SK-N-SH (cell line): ENCODE data around the gene MAPK1. TPM values are rescaled to one million over a fixed set of nuclear protein-coding genes. Genes with fewer than 3 reads are reported as not detected.

Source experiments
- CTCF ChIA-PET: fragments of 300-600, 350-600 bp; formaldehyde crosslinking; extraction: SDS; loops from one replicate; lab custom pipeline; 2021; lab: Yijun Ruan, JAX
- POLR2A ChIA-PET: fragments of 350-600 bp; sonication (Branson Sonifier 250); formaldehyde crosslinking; extraction: SDS; loops from one replicate; lab custom pipeline; 2020; ENCODE audit warnings: antibody characterized with exemption, inconsistent platforms; lab: Yijun Ruan, JAX
- DNase-seq: peaks from one replicate; pipeline ENCODE4 v3.0.0; 2012
- H2AFZ ChIP-seq: fragments of 200-600 bp; sonication (generic); 2 replicates; pipeline ENCODE4 v1.8.1; 2016; ENCODE audit warnings: antibody characterized with exemption, mild to moderate bottlenecking, low read depth
- H3F3A ChIP-seq: fragments of 200-600 bp; sonication (generic); replicated peaks from 2 replicates; pipeline ENCODE3; 2016; ENCODE audit warnings: antibody characterized with exemption, mild to moderate bottlenecking; ENCODE audit not compliant: insufficient read depth
- H3K27ac ChIP-seq, 2 experiments: fragments of 200-500 bp in 1 of 2; fragments of 200-600 bp in 1 of 2; sonication (Bioruptor generic) in 1 of 2; sonication (generic), shearing (Covaris generic) in 1 of 2; 2 replicates each; pipeline versions ENCODE4 v1.5.1 to v1.6.1; 2014 to 2016; ENCODE audit warnings: low read depth in 2 of 2, inconsistent platforms in 1 of 2, low read length in 1 of 2, mild to moderate bottlenecking in 1 of 2, mixed read lengths in 1 of 2
- H3K27me3 ChIP-seq: fragments of 200-600 bp; sonication (generic), shearing (Covaris generic); 2 replicates; pipeline ENCODE4 v1.6.1; 2016; ENCODE audit warnings: mixed run types; ENCODE audit not compliant: insufficient read depth
- H3K36me3 ChIP-seq, 2 experiments: fragments of 200-500 bp in 1 of 2; fragments of 200-600 bp in 1 of 2; sonication (Bioruptor generic) in 1 of 2; sonication (generic) in 1 of 2; replicated peaks in 1 of 2; 2 replicates each; pipeline versions ENCODE3 to v1.5.1; 2014 to 2016; ENCODE audit warnings: low read length in 1 of 2, mild to moderate bottlenecking in 1 of 2; ENCODE audit not compliant: insufficient read depth in 2 of 2, control insufficient read depth in 1 of 2
- H3K4me1 ChIP-seq, 2 experiments: fragments of 200-500 bp in 1 of 2; fragments of 200-600 bp in 1 of 2; sonication (Bioruptor generic) in 1 of 2; sonication (generic), shearing (Covaris generic) in 1 of 2; 2 replicates each; pipeline versions ENCODE4 v1.5.1 to v1.6.1; 2014 to 2016; ENCODE audit warnings: low read depth in 1 of 2, low read length in 1 of 2, mixed run types in 1 of 2; ENCODE audit not compliant: insufficient read depth in 2 of 2, control insufficient read depth in 1 of 2
- H3K4me2 ChIP-seq: fragments of 200-600 bp; sonication (generic), shearing (Covaris generic); 2 replicates; pipeline ENCODE4 v1.6.1; 2017; ENCODE audit warnings: mixed run types
- H3K4me3 ChIP-seq, 2 experiments: fragments of 200-500 bp in 1 of 2; fragments of 200-600 bp in 1 of 2; sonication (Bioruptor generic) in 1 of 2; sonication (generic), shearing (Covaris generic) in 1 of 2; 2 replicates each; pipeline versions ENCODE4 v1.5.1 to v1.8.1; 2014 to 2016; ENCODE audit warnings: low read depth in 2 of 2, inconsistent platforms in 1 of 2, low read length in 1 of 2, mild to moderate bottlenecking in 1 of 2, mixed read lengths in 1 of 2, moderate library complexity in 1 of 2
- H3K79me2 ChIP-seq: fragments of 200-600 bp; sonication (generic); 2 replicates; pipeline ENCODE4 v1.8.1; 2017; ENCODE audit warnings: mild to moderate bottlenecking; ENCODE audit not compliant: insufficient read depth
- H3K9ac ChIP-seq: fragments of 200-600 bp; sonication (generic); 2 replicates; pipeline ENCODE4 v1.6.1; 2017; ENCODE audit warnings: mixed run types
- H3K9me2 ChIP-seq: fragments of 200-600 bp; sonication (generic); 2 replicates; pipeline ENCODE4 v1.6.1; 2017; ENCODE audit warnings: mixed run types
- H3K9me3 ChIP-seq: fragments of 200-600 bp; sonication (generic); 2 replicates; pipeline ENCODE4 v1.6.1; 2017; ENCODE audit warnings: mixed run types, mild to moderate bottlenecking, moderate library complexity
- H4K20me1 ChIP-seq: fragments of 200-600 bp; sonication (generic); 2 replicates; pipeline ENCODE4 v1.6.1; 2017; ENCODE audit warnings: mild to moderate bottlenecking, mixed run types; ENCODE audit not compliant: insufficient read depth
- CHD2 ChIP-seq: fragments of 150-350 bp; IDR thresholded peaks from 2 replicates; pipeline ENCODE4 v1.6.1; 2018; ENCODE audit warnings: low read length; ENCODE audit not compliant: partially characterized antibody
- CTCF ChIP-seq: fragments of 200-600 bp; sonication (generic); IDR thresholded peaks from 2 replicates; pipeline ENCODE4 v1.6.1; 2017; ENCODE audit warnings: antibody characterized with exemption, mild to moderate bottlenecking, moderate library complexity
- ELF1 ChIP-seq: IDR thresholded peaks from 2 replicates; pipeline ENCODE4 v1.4.0; 2012
- EZH2phosphoT487 ChIP-seq: fragments of 200-600 bp; sonication (generic); IDR thresholded peaks from 2 replicates; pipeline ENCODE4 v1.6.1; 2017; ENCODE audit warnings: low read depth, mixed run types, mild to moderate bottlenecking, antibody characterized with exemption, moderate library complexity, borderline replicate concordance
- FOSL2 ChIP-seq: IDR thresholded peaks from 2 replicates; pipeline ENCODE4 v1.4.0; 2012; ENCODE audit warnings: low read depth, mild to moderate bottlenecking, moderate library complexity, borderline replicate concordance
- FOXM1 ChIP-seq: IDR thresholded peaks from 2 replicates; pipeline ENCODE4 v1.4.0; 2012; ENCODE audit warnings: low read depth, mild to moderate bottlenecking
- GABPA ChIP-seq: IDR thresholded peaks from 2 replicates; pipeline ENCODE4 v1.4.0; 2012; ENCODE audit warnings: low read depth, mild to moderate bottlenecking
- JUND ChIP-seq: IDR thresholded peaks from 2 replicates; pipeline ENCODE4 v1.4.0; 2012
- MEF2A ChIP-seq: IDR thresholded peaks from 2 replicates; pipeline ENCODE4 v1.4.0; 2012; ENCODE audit warnings: low read depth, borderline replicate concordance
- MXI1 ChIP-seq: IDR thresholded peaks from 2 replicates; pipeline ENCODE4 v1.6.1; 2012; ENCODE audit warnings: mild to moderate bottlenecking, low read depth, low read length, improper control_type of control experiment
- NFIC ChIP-seq: IDR thresholded peaks from 2 replicates; pipeline ENCODE4 v1.4.0; 2012; ENCODE audit warnings: borderline replicate concordance
- POLR2AphosphoS5 ChIP-seq: IDR thresholded peaks from 2 replicates; pipeline ENCODE4 v1.6.1; 2012; ENCODE audit warnings: low read depth, low read length
- REST ChIP-seq: IDR thresholded peaks from 2 replicates; pipeline ENCODE4 v1.6.1; 2012; ENCODE audit warnings: mild to moderate bottlenecking, low read depth, low read length, moderate library complexity
- RFX5 ChIP-seq: IDR thresholded peaks from 2 replicates; pipeline ENCODE4 v1.6.1; 2012; ENCODE audit warnings: mild to moderate bottlenecking, improper control_type of control experiment, low read length
- SIN3A ChIP-seq: IDR thresholded peaks from 2 replicates; pipeline ENCODE4 v1.6.1; 2012; ENCODE audit warnings: low read depth, mild to moderate bottlenecking, low read length, moderate library complexity, borderline replicate concordance
- TEAD4 ChIP-seq: IDR thresholded peaks from 2 replicates; pipeline ENCODE4 v1.4.0; 2012; ENCODE audit warnings: mild to moderate bottlenecking, borderline replicate concordance; ENCODE audit not compliant: insufficient read depth
- ZBTB33 ChIP-seq: IDR thresholded peaks from 2 replicates; pipeline ENCODE4 v1.4.0; 2012; ENCODE audit warnings: low read depth, borderline replicate concordance
- WGBS: methylation state at CpG from one replicate; pipeline ENCODE4 v1.1.6; 2017; ENCODE audit warnings: low lambda C conversion rate; 5-methylcytosine and 5-hydroxymethylcytosine counted together
- polyA plus RNA-seq, 3 experiments: library from polyadenylated mRNA; depleted of rRNA; stranded (reverse); fragments of >200 nt; gene quantifications; 2 replicates each; pipeline ENCODE4 v1.2.3, GENCODE V29; 2012

MAPK1 gene
- polyA plus RNA-seq, 1 of the 3 experiments (the other 2 are of a cell fraction), result 25.6 TPM

GRCh38 chr22:21881841-21882753 lies 14.7 kb upstream of the MAPK1 start:
- Histone ChIP-seq H3K4me1 (no peaks in the 10 kb centered on the region), H3K9me2 (no peaks in the 10 kb centered on the region), H3K27me3 (no peaks in the 10 kb centered on the region), H2AFZ (no peak overlapping the region), H3K79me2 (no peaks in the 10 kb centered on the region), H3K9ac (no peak overlapping the region), H3K4me2 (no peak overlapping the region), H4K20me1 (no peaks in the 10 kb centered on the region), H3K36me3 (no peaks in the 10 kb centered on the region), H3K9me3 (no peaks in the 10 kb centered on the region), H3K4me3 (no peak overlapping the region), H3K27ac (no peak overlapping the region), H3F3A (no peaks in the 10 kb centered on the region)
- no peak for TF ChIP-seq RFX5
- TF ChIP-seq ZBTB33, result no peak
- no peak for TF ChIP-seq CTCF
- TF ChIP-seq JUND, result no peak
- no peak for TF ChIP-seq ELF1
- no peak for TF ChIP-seq TEAD4
- no peak for TF ChIP-seq FOSL2
- no peak for TF ChIP-seq MEF2A
- no peak for TF ChIP-seq FOXM1
- TF ChIP-seq MXI1, result no peak
- no peak for TF ChIP-seq NFIC
- TF ChIP-seq SIN3A, result no peak
- no peak for TF ChIP-seq REST
- TF ChIP-seq EZH2phosphoT487, result no peak
- no peak for TF ChIP-seq GABPA
- no peak for TF ChIP-seq CHD2
- no peak for TF ChIP-seq POLR2AphosphoS5
- POLR2A ChIA-PET, result no interaction called here
- no peak for DNase-seq
- WGBS, result 86% methylated on average over 8 of the region's 10 CpGs
- CTCF ChIA-PET, result no interaction called here
